Aorta (tissue), 5 donors: Measurements from ENCODE around the gene KRTAP10-11. TPM values are rescaled to one million over a fixed set of nuclear protein-coding genes. Genes with fewer than 3 reads are reported as not detected.
"Not testable (repeated sequence)": the region's sequence is repeated elsewhere in the genome, so short reads cannot be mapped to it uniquely, and the experiment has no call there.

ENCODE experiments used
- ATAC-seq: fragments of 200-7000 bp; cut with Tn5 transposase; one replicate; pipeline ENCODE4 v1.9.1; 2022; ENCODE audit warnings: moderate library complexity; ENCODE audit not compliant: low FRiP score
- DNase-seq, 2 donors: peaks; one replicate each; pipeline ENCODE4 v3.0.0-alpha.2; 2020
- H3K27ac ChIP-seq, 2 donors: one replicate each; pipeline ENCODE4 v1.5.1; 2013; ENCODE audit warnings: low read length in 2 of 2, mild to moderate bottlenecking in 2 of 2, moderate library complexity in 2 of 2, control low read depth in 1 of 2, inconsistent platforms in 1 of 2, low read depth in 1 of 2
- H3K27me3 ChIP-seq, 2 donors: one replicate each; pipeline ENCODE4 v1.6.1; 2013; ENCODE audit warnings: control low read depth in 1 of 2, low read length in 1 of 2, mild to moderate bottlenecking in 1 of 2, moderate library complexity in 1 of 2; ENCODE audit not compliant: insufficient read depth in 2 of 2, control insufficient read depth in 1 of 2
- H3K36me3 ChIP-seq, 2 donors: one replicate each; pipeline ENCODE4 v1.6.1; 2013; ENCODE audit warnings: control low read depth in 1 of 2, low read length in 1 of 2, mild to moderate bottlenecking in 1 of 2; ENCODE audit not compliant: insufficient read depth in 2 of 2, control insufficient read depth in 1 of 2
- H3K4me1 ChIP-seq, 2 donors: one replicate each; pipeline ENCODE4 v1.6.1; 2013; ENCODE audit warnings: low read length in 2 of 2, control low read depth in 1 of 2, mild to moderate bottlenecking in 1 of 2, moderate library complexity in 1 of 2; ENCODE audit not compliant: insufficient read depth in 2 of 2, control insufficient read depth in 1 of 2
- H3K4me3 ChIP-seq, 2 donors: one replicate each; pipeline ENCODE4 v1.5.1; 2013; ENCODE audit warnings: low read length in 2 of 2, control low read depth in 1 of 2, mild to moderate bottlenecking in 1 of 2
- H3K9me3 ChIP-seq: one replicate; pipeline ENCODE4 v1.6.1; 2013; ENCODE audit warnings: mild to moderate bottlenecking, low read length; ENCODE audit not compliant: control insufficient read depth
- WGBS, 2 donors: extraction: QIAGEN DNeasy Blood & Tissue Kit; methylation state at CpG; one replicate each; pipeline ENCODE4 v1.1.7; 2013; 5-methylcytosine and 5-hydroxymethylcytosine counted together
- intact Hi-C, 2 donors: fragments of 100-400 bp; cut with DNase I; formaldehyde crosslinking; loops; one replicate each; pipeline versions ENCODE4 v1.14.2 to v1.15.0; 2022
- polyA plus RNA-seq, 2 donors: library from polyadenylated mRNA; stranded (reverse); fragments of 200-250 nt; gene quantifications; one replicate each; pipeline ENCODE4 v1.2.3, GENCODE V29; 2013
- total RNA-seq, 2 donors: library from RNA; stranded (reverse); fragmentation: NEBNext Ultra II Directional; extraction: Animal tissue kit (Norgen Biotek cat#: 25700); gene quantifications; one replicate each; pipeline ENCODE4 v1.2.1, GENCODE V29; 2021
- donor health status: healthy with polysubstance abuse.
- donor health status: Bipolar disorder and iron deficiency.
- donor health status: DM: no; HTN: no; CAD: no.
- donor health status: DM: no; HTN: no; CAD: no.
- donor health status: DM: yes; HTN: yes; CAD: no.

The KRTAP10-11 gene
- total and polyA plus RNA-seq, 4 donors: not detected

- no peaks in the 10 kb centered on the region for H3K4me1 ChIP-seq
- no peak for DNase-seq
- no peaks in the 10 kb centered on the region for H3K36me3 ChIP-seq
- peaks cover 4% of the 10 kb centered on the region for H3K9me3 ChIP-seq
- no peak for ATAC-seq
- H3K4me3 ChIP-seq: no peak overlapping the region
- intact Hi-C loops: no loop called here
- H3K27me3 ChIP-seq: no peaks in the 10 kb centered on the region
- 60 to 62% methylated on average over 17 of the region's 17 CpGs for WGBS, 2 donors
- H3K27ac ChIP-seq: no peak overlapping the region
Measured at GRCh38 chr21:44603109-44603875, 42.9 kb upstream of the KRTAP10-11 start.

- Histone ChIP-seq H3K4me3 (no peak overlapping the region), H3K27ac (no peak overlapping the region), H3K36me3 (no peaks in the 10 kb centered on the region), H3K9me3 (peaks cover 4% of the 10 kb centered on the region), H3K4me1 (no peaks in the 10 kb centered on the region), H3K27me3 (no peaks in the 10 kb centered on the region)
- ATAC-seq: no peak
- DNase-seq: no peak
- 89 to 92% methylated on average over 8 of the region's 8 CpGs for WGBS, 2 donors
- intact Hi-C loops: no loop called here
Measured at GRCh38 chr21:44603911-44604310, 42.3 kb upstream of the KRTAP10-11 start.

- Histone ChIP-seq H3K27ac (no peak overlapping the region), H3K4me1 (no peaks in the 10 kb centered on the region), H3K27me3 (no peaks in the 10 kb centered on the region), H3K36me3 (no peaks in the 10 kb centered on the region), H3K9me3 (peaks cover 4% of the 10 kb centered on the region), H3K4me3 (no peak overlapping the region)
- ATAC-seq (no peak), DNase-seq (no peak)
- WGBS, 2 donors: 77 to 82% methylated on average over 4 of the region's 4 CpGs
- intact Hi-C loops: no loop called here
Measured at GRCh38 chr21:44606495-44606894, 39.7 kb upstream of the KRTAP10-11 start.

GRCh38 chr21:44609193-44609592 is 37.0 kb upstream of the KRTAP10-11 start:
- ATAC-seq: no peak
- Histone ChIP-seq H3K27ac (no peak overlapping the region), H3K27me3 (no peaks in the 10 kb centered on the region), H3K4me3 (no peak overlapping the region), H3K36me3 (no peaks in the 10 kb centered on the region), H3K9me3 (peaks cover 3% of the 10 kb centered on the region), H3K4me1 (no peaks in the 10 kb centered on the region)
- DNase-seq: no peak
- intact Hi-C loops: no loop called here

GRCh38 chr21:44610157-44610843 is 35.9 kb upstream of the KRTAP10-11 start:
- not testable (repeated sequence) for ATAC-seq, DNase-seq

GRCh38 chr21:44611551-44611950 is 34.7 kb upstream of the KRTAP10-11 start:
- ATAC-seq (no peak), DNase-seq (no peak)
- Histone ChIP-seq H3K36me3 (no peaks in the 10 kb centered on the region), H3K9me3 (peaks cover 3% of the 10 kb centered on the region), H3K4me1 (no peaks in the 10 kb centered on the region), H3K27me3 (no peaks in the 10 kb centered on the region), H3K27ac (no peak overlapping the region), H3K4me3 (no peak overlapping the region)
- 90 to 91% methylated on average over 4 of the region's 4 CpGs for WGBS, 2 donors
- intact Hi-C loops: no loop called here

More at GRCh38 chr21:44610157-44610843, 35.9 kb upstream of the KRTAP10-11 start:
- H3K27me3 ChIP-seq, intact Hi-C loops, H3K4me1 ChIP-seq, H3K36me3 ChIP-seq, H3K4me3 ChIP-seq, H3K9me3 ChIP-seq, H3K27ac ChIP-seq: not testable (repeated sequence)
- WGBS, 2 donors: 94 to 97% methylated on average over 7 of the region's 7 CpGs

- Histone ChIP-seq H3K36me3 (no peaks in the 10 kb centered on the region), H3K4me3 (no peak within 1 kb of the TSS), H3K9me3 (peaks cover 3% of the 10 kb centered on the region), H3K27me3 (no peaks in the 10 kb centered on the region), H3K4me1 (no peaks in the 10 kb centered on the region), H3K27ac (no peak within 1 kb of the TSS)
- ATAC-seq: no peak
- peak in 1 of 2 donors; percentile 35 for DNase-seq
- WGBS, 2 donors: 93 to 95% methylated on average over 8 of the region's 8 CpGs
- intact Hi-C loops: no loop called here
Measured at GRCh38 chr21:44612029-44612486, 34.2 kb upstream of the KRTAP10-11 start, which contains the start of gene KRTAP10-8. KRTAP10-8 (plus strand) TSS chr21:44612079; CDS start chr21:44612101, 22 bp downstream.

- Histone ChIP-seq H3K27me3 (no peaks in the 10 kb centered on the region), H3K27ac (no peak overlapping the region), H3K9me3 (peaks cover 3% of the 10 kb centered on the region), H3K4me3 (no peak overlapping the region), H3K4me1 (no peaks in the 10 kb centered on the region), H3K36me3 (no peaks in the 10 kb centered on the region)
- ATAC-seq: no peak
- WGBS, 2 donors: 86 to 93% methylated on average over 12 to 13 of the region's 13 CpGs
- DNase-seq: no peak
- intact Hi-C loops: no loop called here
Measured at GRCh38 chr21:44612669-44613229, 33.5 kb upstream of the KRTAP10-11 start.
